K562 (cell line): ENCODE data around the gene CELF4. TPM values are rescaled to one million over a fixed set of nuclear protein-coding genes. Genes with fewer than 3 reads are reported as not detected.

Experiments used
- ATAC-seq: fragments of 200-7000 bp; cut with Tn5 transposase; 3 replicates; pipeline ENCODE4 v1.9.1; 2020; ENCODE audit warnings: moderate library complexity
- BruUV-seq: library from RNA; stranded (reverse); fragments of 400-500 nt; replicated peaks from 2 replicates; lab custom pipeline; 2021; lab: Mats Ljungman, UMichigan
- CTCF ChIA-PET: fragments of 300-600 bp; formaldehyde crosslinking; extraction: SDS; loops from one replicate; lab custom pipeline; 2021; ENCODE audit warnings: low intra/inter-chr PET ratio; lab: Yijun Ruan, JAX
- POLR2A ChIA-PET: fragments of 300-600, 350-650 bp; sonication (Branson Sonifier 250); formaldehyde crosslinking; extraction: SDS; loops from one replicate; lab custom pipeline; 2021; ENCODE audit warnings: antibody characterized with exemption, inconsistent platforms; lab: Yijun Ruan, JAX
- DNase-seq, 4 experiments: peaks; one replicate each; pipeline versions ENCODE4 v3.0.0 to v3.0.0-alpha.2; 2011 to 2018; ENCODE audit warnings: low spot score in 3 of 4, mixed read lengths in 3 of 4; ENCODE audit errors: extremely low read depth in 1 of 4
- FAIRE-seq: peaks from 2 replicates; lab custom pipeline; 2011; peaks lifted over from hg19 to GRCh38; lab: Jason Lieb, UNC
- H2AFZ ChIP-seq: 2 replicates; pipeline ENCODE4 v1.6.0; 2011; ENCODE audit warnings: low read depth, low read length, control low read depth, inconsistent platforms
- H3K27ac ChIP-seq: fragments of 200-600 bp; 3 replicates; pipeline ENCODE4 v1.8.0; 2011; ENCODE audit warnings: low read depth, mild to moderate bottlenecking, control low read depth, inconsistent platforms, low read length, moderate library complexity, mixed read lengths; ENCODE audit errors: extremely low read depth
- H3K27me3 ChIP-seq, 2 experiments: fragments of 300-600 bp in 1 of 2; 2 replicates in 1 of 2; 3 replicates in 1 of 2; pipeline versions ENCODE4 v1.6.0 to v1.8.0; 2011; ENCODE audit warnings: inconsistent platforms in 2 of 2, low read length in 2 of 2, mild to moderate bottlenecking in 1 of 2, mixed read lengths in 1 of 2, moderate library complexity in 1 of 2; ENCODE audit not compliant: control insufficient read depth in 2 of 2, insufficient read depth in 2 of 2
- H3K36me3 ChIP-seq: fragments of 300-600 bp; 3 replicates; pipeline ENCODE4 v1.8.0; 2011; ENCODE audit warnings: mild to moderate bottlenecking, low read length, inconsistent platforms; ENCODE audit not compliant: control insufficient read depth, insufficient read depth
- H3K4me1 ChIP-seq, 2 experiments: fragments of 200-600 bp in 1 of 2; replicated peaks in 1 of 2; 2 replicates in 1 of 2; 3 replicates in 1 of 2; pipeline versions ENCODE4 v1.5.1 to v1.8.0; 2011; ENCODE audit warnings: inconsistent platforms in 2 of 2, low read length in 2 of 2, mild to moderate bottlenecking in 1 of 2, mixed read lengths in 1 of 2, moderate library complexity in 1 of 2; ENCODE audit not compliant: control insufficient read depth in 2 of 2, insufficient read depth in 2 of 2
- H3K4me2 ChIP-seq: 2 replicates; pipeline ENCODE4 v1.6.1; 2011; ENCODE audit warnings: low read length, control low read depth, inconsistent platforms, mixed read lengths; ENCODE audit not compliant: insufficient read depth
- H3K4me3 ChIP-seq: fragments of 200-600 bp; sonication (generic), shearing (Covaris generic); 2 replicates; pipeline ENCODE4 v1.5.1; 2016; ENCODE audit warnings: control low read depth, inconsistent platforms
- H3K79me2 ChIP-seq: fragments of 200-600 bp; 3 replicates; pipeline ENCODE4 v1.8.0; 2011; ENCODE audit warnings: low read length, inconsistent platforms; ENCODE audit not compliant: control insufficient read depth, insufficient read depth
- H3K9ac ChIP-seq, 2 experiments: 2 replicates each; pipeline versions ENCODE4 v1.6.0 to v1.6.1; 2011; ENCODE audit warnings: low read depth in 2 of 2, low read length in 2 of 2, control low read depth in 1 of 2, inconsistent platforms in 1 of 2, mild to moderate bottlenecking in 1 of 2, mixed read lengths in 1 of 2; ENCODE audit not compliant: insufficient read depth in 1 of 2
- H3K9me1 ChIP-seq: one replicate; pipeline ENCODE4 v1.6.0; 2011; ENCODE audit warnings: inconsistent platforms, mild to moderate bottlenecking, low read length, moderate library complexity; ENCODE audit not compliant: control insufficient read depth, insufficient read depth
- H3K9me3 ChIP-seq: replicated peaks from 2 replicates; pipeline ENCODE4 v1.5.1; 2011; ENCODE audit warnings: low read depth, low read length, inconsistent platforms; ENCODE audit not compliant: control insufficient read depth, insufficient read depth
- H4K20me1 ChIP-seq: replicated peaks from 2 replicates; pipeline ENCODE4 v1.6.1; 2011; ENCODE audit warnings: low read length, inconsistent platforms, mixed read lengths; ENCODE audit not compliant: control insufficient read depth, insufficient read depth
- AFF4 ChIP-seq: sonication (generic); formaldehyde crosslinking; IDR thresholded peaks from 2 replicates; pipeline ENCODE4 v1.8.0; 2023; ENCODE audit warnings: mild to moderate bottlenecking, missing genetic modification reagents
- EHMT2 ChIP-seq: fragments of 450-650 bp; IDR thresholded peaks from 2 replicates; pipeline ENCODE4 v1.6.1; 2018; ENCODE audit warnings: antibody characterized with exemption
- HNRNPL ChIP-seq: fragments of 200-400 bp; formaldehyde crosslinking; IDR thresholded peaks from 2 replicates; pipeline ENCODE4 v1.6.1; 2017; ENCODE audit warnings: low read depth, mild to moderate bottlenecking, low read length
- ILF3 ChIP-seq: fragments of 450-650 bp; IDR thresholded peaks from 2 replicates; pipeline ENCODE4 v1.6.1; 2018; ENCODE audit warnings: antibody characterized with exemption, mild to moderate bottlenecking, moderate library complexity, borderline replicate concordance
- IRF1 ChIP-seq: sonication (generic); formaldehyde crosslinking; IDR thresholded peaks from 2 replicates; pipeline ENCODE4 v1.8.0; 2022; ENCODE audit warnings: missing genetic modification reagents, mild to moderate bottlenecking, borderline replicate concordance
- KLF1 ChIP-seq: fragments of 450-650 bp; IDR thresholded peaks from 2 replicates; pipeline ENCODE4 v1.6.1; 2016; ENCODE audit warnings: missing genetic modification characterization, missing compliant biosample characterization
- L3MBTL2 ChIP-seq: fragments of 450-650 bp; IDR thresholded peaks from 2 replicates; pipeline ENCODE4 v1.6.1; 2016; ENCODE audit warnings: mild to moderate bottlenecking, moderate library complexity
- MIER1 ChIP-seq: fragments of 450-650 bp; IDR thresholded peaks from 2 replicates; pipeline ENCODE4 v1.6.1; 2016; ENCODE audit warnings: antibody characterized with exemption, mild to moderate bottlenecking, low read depth
- NEUROD1 ChIP-seq: fragments of 150-350 bp; IDR thresholded peaks from 2 replicates; pipeline ENCODE4 v1.6.1; 2014; ENCODE audit warnings: borderline replicate concordance, low read length, low read depth; ENCODE audit not compliant: partially characterized antibody
- POLR3A ChIP-seq: IDR thresholded peaks from 2 replicates; pipeline ENCODE4 v1.6.1; 2011; ENCODE audit warnings: borderline replicate concordance, mild to moderate bottlenecking, moderate library complexity; ENCODE audit not compliant: insufficient read length, insufficient read depth; ENCODE audit errors: extremely low read depth
- RHOXF2B ChIP-seq: fragments of 250-450 bp; sonication (Bioruptor Pico); conservative IDR thresholded peaks from 2 replicates; pipeline ENCODE4 v1.5.1; 2021
- TSC22D4 ChIP-seq: fragments of 450-650 bp; IDR thresholded peaks from 2 replicates; pipeline ENCODE4 v1.6.1; 2016; ENCODE audit warnings: missing genetic modification characterization, missing biosample characterization, control low read depth
- YBX1 ChIP-seq: fragments of 450-650 bp; IDR thresholded peaks from 2 replicates; pipeline ENCODE4 v1.7.1; 2016; ENCODE audit warnings: mild to moderate bottlenecking
- ZNF518B ChIP-seq: fragments of 250-450 bp; sonication (Bioruptor Pico); IDR thresholded peaks from 2 replicates; pipeline ENCODE4 v1.5.0; 2021; ENCODE audit warnings: mild to moderate bottlenecking, moderate library complexity
- WGBS: fragments of 100-300 bp; shearing (Covaris generic); methylation state at CpG from one replicate; pipeline ENCODE4 v1.1.6; 2016; ENCODE audit warnings: low coverage, mixed read lengths; ENCODE audit not compliant: insufficient coverage; ENCODE audit errors: missing lambda C conversion rate; 5-methylcytosine and 5-hydroxymethylcytosine counted together
- in situ Hi-C: fragments of 300-500 bp; cut with MboI; formaldehyde crosslinking; loops from 4 replicates; pipeline ENCODE4 v1.15.0; 2018; ENCODE audit warnings: inconsistent platforms, mixed read lengths
- intact Hi-C: fragments of 100-400 bp; cut with micrococcal nuclease; formaldehyde crosslinking; loops from 2 replicates; pipeline ENCODE4 v1.14.2; 2022
- polyA plus RNA-seq, 8 experiments: library from polyadenylated mRNA; depleted of rRNA in 4 of 8; stranded (reverse) in 5 of 8; unstranded in 3 of 8; fragments of >200 nt; fragmentation: Nextera tagmentation in 2 of 8; fragmentation: Illumina TruSeq in 1 of 8; extraction: Ambion mirVana in 2 of 8; extraction: Trizol in 1 of 8; gene quantifications; 2 replicates each; pipeline versions ENCODE4 v1.2.1 to v1.2.3, GENCODE V29; 2011 to 2014; ENCODE audit warnings: inconsistent platforms in 1 of 8, missing spikeins in 1 of 8
- total RNA-seq, 7 experiments: library from RNA; depleted of rRNA in 6 of 7; stranded (reverse); fragments of >200 nt in 6 of 7; fragmentation: Illumina TruSeq in 2 of 7; extraction: Trizol in 2 of 7; gene quantifications; 2 replicates each; pipeline versions ENCODE4 v1.2.1 to v1.2.3, GENCODE V29; 2011 to 2021; ENCODE audit warnings: low replicate concordance in 1 of 7

Gene CELF4
- total and polyA plus RNA-seq, 9 of the 15 experiments (the other 6 are each of a cell fraction or from before 2014, with no cell fraction given), result 0.04 to 0.24 (median 0.07) TPM; not detected in 3

- Histone ChIP-seq H4K20me1 (no peaks in the 10 kb centered on the region), H3K79me2 (no peaks in the 10 kb centered on the region), H3K9ac (no peak overlapping the region), H3K4me3 (no peak overlapping the region), H3K9me1 (no peaks in the 10 kb centered on the region), H3K9me3 (no peaks in the 10 kb centered on the region), H2AFZ (no peak overlapping the region), H3K4me2 (no peak overlapping the region), H3K27me3 (peaks cover 4 to 21% of the 10 kb centered on the region in 2 experiments; a peak in 2 of 5 replicates), H3K36me3 (no peaks in the 10 kb centered on the region), H3K4me1 (peaks cover 0 to 5% of the 10 kb centered on the region in 2 experiments; a peak in 1 of 5 replicates), H3K27ac (no peak overlapping the region)
- ChIA-PET POLR2A (no interaction called here), CTCF (no interaction called here)
- no TSS peak for BruUV-seq
- ATAC-seq (peak; percentile 84), DNase-seq (peak; percentile 41 to 52 (median 50)), FAIRE-seq (no peak)
- intact Hi-C loops, result no loop called here
- in situ Hi-C loops, result no loop called here
- 8% methylated on average over 16 of the region's 19 CpGs for WGBS
- no peak for TF ChIP-seq ILF3
- no peak for TF ChIP-seq POLR3A
- TF ChIP-seq ZNF518B, result no peak
- TF ChIP-seq L3MBTL2, result no peak
- TF ChIP-seq NEUROD1, result no peak
- TF ChIP-seq YBX1, result no peak
- no peak for TF ChIP-seq TSC22D4 (tag)
- no peak for TF ChIP-seq KLF1
- no peak for TF ChIP-seq AFF4 (CRISPR knock-in tag)
- no peak for TF ChIP-seq IRF1
- no peak for TF ChIP-seq RHOXF2B
- TF ChIP-seq MIER1, result peak; percentile 82
- TF ChIP-seq HNRNPL, result no peak
- peak; percentile 87 for TF ChIP-seq EHMT2
Measured at GRCh38 chr18:37564711-37565100, 892 bp downstream of the CELF4 start.
